MM.1S (cell line): ENCODE results near the gene IFNK.

Source experiments
- DNase-seq: peaks from one replicate; pipeline ENCODE4 v3.0.0-alpha.2; 2015
- H2AFZ ChIP-seq: fragments of 300-600 bp; sonication (generic); 2 replicates; pipeline ENCODE4 v1.6.0; 2016; ENCODE audit warnings: antibody characterized with exemption, low read length
- H3F3A ChIP-seq: fragments of 300-600 bp; sonication (generic); 2 replicates; pipeline ENCODE4 v1.6.1; 2016; ENCODE audit warnings: mild to moderate bottlenecking, antibody characterized with exemption, low read length, moderate library complexity, mixed read lengths; ENCODE audit not compliant: insufficient read depth
- H3K27ac ChIP-seq: fragments of 300-600 bp; sonication (generic); 2 replicates; pipeline ENCODE4 v1.5.1; 2016; ENCODE audit warnings: mild to moderate bottlenecking, low read length
- H3K27me3 ChIP-seq: fragments of 300-600 bp; sonication (generic); replicated peaks from 2 replicates; pipeline ENCODE4 v1.6.0; 2016; ENCODE audit warnings: low read length; ENCODE audit not compliant: insufficient read depth
- H3K36me3 ChIP-seq: fragments of 300-600 bp; sonication (generic); replicated peaks from 2 replicates; pipeline ENCODE4 v1.6.1; 2016; ENCODE audit warnings: mild to moderate bottlenecking, low read length, mixed read lengths; ENCODE audit not compliant: insufficient read depth
- H3K4me1 ChIP-seq: fragments of 300-600 bp; sonication (generic); 2 replicates; pipeline ENCODE4 v1.6.1; 2016; ENCODE audit warnings: low read length, mixed read lengths
- H3K4me2 ChIP-seq: fragments of 300-600 bp; sonication (generic); 2 replicates; pipeline ENCODE4 v1.6.0; 2016; ENCODE audit warnings: low read depth, low read length
- H3K4me3 ChIP-seq: fragments of 300-600 bp; sonication (generic); 2 replicates; pipeline ENCODE4 v1.5.1; 2016; ENCODE audit warnings: low read length, mixed read lengths
- H3K79me2 ChIP-seq: fragments of 300-600 bp; sonication (generic); 2 replicates; pipeline ENCODE4 v1.6.1; 2016; ENCODE audit warnings: mixed run types, low read length, mixed read lengths
- H3K9ac ChIP-seq: fragments of 300-600 bp; sonication (generic); 2 replicates; pipeline ENCODE4 v1.6.1; 2016; ENCODE audit warnings: low read length, mixed read lengths
- H3K9me2 ChIP-seq: fragments of 300-600 bp; sonication (generic); replicated peaks from 2 replicates; pipeline ENCODE4 v1.6.1; 2016; ENCODE audit warnings: mild to moderate bottlenecking, low read length, mixed read lengths; ENCODE audit not compliant: insufficient read depth
- H3K9me3 ChIP-seq: fragments of 300-600 bp; sonication (generic); replicated peaks from 2 replicates; pipeline ENCODE4 v1.6.1; 2016; ENCODE audit warnings: mild to moderate bottlenecking, low read length, mixed read lengths; ENCODE audit not compliant: insufficient read depth
- H4K20me1 ChIP-seq: fragments of 300-600 bp; sonication (generic); 2 replicates; pipeline ENCODE4 v1.6.1; 2016; ENCODE audit warnings: mild to moderate bottlenecking, low read length, moderate library complexity, mixed read lengths; ENCODE audit not compliant: insufficient read depth
- EZH2 ChIP-seq: fragments of 300-600 bp; sonication (generic); optimal IDR thresholded peaks from 2 replicates; pipeline ENCODE3; 2017; ENCODE audit warnings: low read depth, mild to moderate bottlenecking, antibody characterized with exemption, low read length, mixed read lengths
- EZH2phosphoT487 ChIP-seq: fragments of 300-600 bp; sonication (generic); IDR thresholded peaks from 2 replicates; pipeline ENCODE4 v1.6.1; 2018; ENCODE audit warnings: antibody characterized with exemption, low read length
- TF ChIP-seq, protein P1 (sequence below): fragments of 300-600 bp; sonication (generic); IDR thresholded peaks from 2 replicates; pipeline ENCODE4 v1.5.1; 2016; ENCODE audit warnings: antibody characterized with exemption, low read length, mixed read lengths

The IFNK gene

DNA sequence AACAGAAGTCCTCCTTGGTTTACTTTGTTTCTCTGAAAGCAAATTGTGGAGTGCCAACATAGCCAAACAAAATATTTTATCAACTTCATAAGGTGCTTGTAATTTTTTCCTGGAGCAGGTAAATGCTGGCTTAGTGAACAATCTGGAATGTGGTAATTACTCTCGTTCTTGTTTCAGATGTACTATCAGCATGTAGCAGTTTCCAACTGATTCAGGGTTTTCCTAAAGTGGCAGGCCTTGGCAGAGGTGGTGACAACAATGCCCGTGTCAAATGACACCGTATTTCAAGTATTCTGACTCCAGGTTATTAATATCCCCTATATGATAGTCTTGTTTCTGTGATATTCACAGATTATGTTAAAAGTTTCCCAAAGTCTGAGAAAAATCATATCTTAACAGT, 48.0 kb downstream of the IFNK start:
- H3K27me3 ChIP-seq: no peaks in the 10 kb centered on the region
- no peak for DNase-seq
- H3K4me1 ChIP-seq: no peaks in the 10 kb centered on the region
- no peaks in the 10 kb centered on the region for H4K20me1 ChIP-seq
- H3K9me3 ChIP-seq: no peaks in the 10 kb centered on the region
- H2AFZ ChIP-seq: no peak overlapping the region
- no peaks in the 10 kb centered on the region for H3F3A ChIP-seq
- no peaks in the 10 kb centered on the region for H3K9me2 ChIP-seq
- peak overlapping the region; percentile 65; the same call in 1 of the 2 replicates for H3K4me2 ChIP-seq
- no peak overlapping the region for H3K9ac ChIP-seq
- no peak for TF ChIP-seq EZH2
- TF ChIP-seq EZH2phosphoT487: no peak
- TF ChIP-seq, protein P1, sequence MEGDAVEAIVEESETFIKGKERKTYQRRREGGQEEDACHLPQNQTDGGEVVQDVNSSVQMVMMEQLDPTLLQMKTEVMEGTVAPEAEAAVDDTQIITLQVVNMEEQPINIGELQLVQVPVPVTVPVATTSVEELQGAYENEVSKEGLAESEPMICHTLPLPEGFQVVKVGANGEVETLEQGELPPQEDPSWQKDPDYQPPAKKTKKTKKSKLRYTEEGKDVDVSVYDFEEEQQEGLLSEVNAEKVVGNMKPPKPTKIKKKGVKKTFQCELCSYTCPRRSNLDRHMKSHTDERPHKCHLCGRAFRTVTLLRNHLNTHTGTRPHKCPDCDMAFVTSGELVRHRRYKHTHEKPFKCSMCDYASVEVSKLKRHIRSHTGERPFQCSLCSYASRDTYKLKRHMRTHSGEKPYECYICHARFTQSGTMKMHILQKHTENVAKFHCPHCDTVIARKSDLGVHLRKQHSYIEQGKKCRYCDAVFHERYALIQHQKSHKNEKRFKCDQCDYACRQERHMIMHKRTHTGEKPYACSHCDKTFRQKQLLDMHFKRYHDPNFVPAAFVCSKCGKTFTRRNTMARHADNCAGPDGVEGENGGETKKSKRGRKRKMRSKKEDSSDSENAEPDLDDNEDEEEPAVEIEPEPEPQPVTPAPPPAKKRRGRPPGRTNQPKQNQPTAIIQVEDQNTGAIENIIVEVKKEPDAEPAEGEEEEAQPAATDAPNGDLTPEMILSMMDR: no peak
- no peaks in the 10 kb centered on the region for H3K79me2 ChIP-seq
- H3K27ac ChIP-seq: no peak overlapping the region
- H3K36me3 ChIP-seq: no peaks in the 10 kb centered on the region
- no peak overlapping the region for H3K4me3 ChIP-seq

DNA sequence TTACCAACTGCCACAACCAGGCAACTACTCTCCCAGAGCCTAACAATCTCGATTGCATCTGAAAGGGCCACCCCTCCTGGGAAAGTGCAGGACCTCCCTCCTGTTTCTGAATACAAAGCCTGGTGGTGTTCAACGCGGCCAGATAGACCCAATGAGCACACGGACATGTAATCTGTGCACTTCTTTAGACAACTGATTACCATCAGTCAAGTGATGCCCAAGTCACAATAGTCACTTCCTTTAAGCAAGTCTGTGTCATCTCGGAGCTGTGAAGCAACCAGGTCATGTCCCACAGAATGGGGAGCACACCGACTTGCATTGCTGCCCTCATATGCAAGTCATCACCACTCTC, 48.5 kb downstream of the IFNK start:
- Histone ChIP-seq H3K27ac (peak overlapping the region; percentile 83; the same call in 1 of the 2 replicates), H3K9me2 (no peaks in the 10 kb centered on the region), H4K20me1 (no peaks in the 10 kb centered on the region), H2AFZ (peak overlapping the region; percentile 53), H3K79me2 (no peaks in the 10 kb centered on the region), H3K36me3 (no peaks in the 10 kb centered on the region), H3K4me1 (no peaks in the 10 kb centered on the region), H3K27me3 (no peaks in the 10 kb centered on the region), H3K4me3 (peak overlapping the region; percentile 67), H3F3A (no peaks in the 10 kb centered on the region), H3K9ac (peak overlapping the region; percentile 76), H3K4me2 (peak overlapping the region; percentile 65; the same call in 1 of the 2 replicates), H3K9me3 (no peaks in the 10 kb centered on the region)
- DNase-seq: peak; percentile 10
- TF ChIP-seq EZH2phosphoT487: no peak
- no peak for TF ChIP-seq EZH2
- TF ChIP-seq, protein P1: no peak

DNA sequence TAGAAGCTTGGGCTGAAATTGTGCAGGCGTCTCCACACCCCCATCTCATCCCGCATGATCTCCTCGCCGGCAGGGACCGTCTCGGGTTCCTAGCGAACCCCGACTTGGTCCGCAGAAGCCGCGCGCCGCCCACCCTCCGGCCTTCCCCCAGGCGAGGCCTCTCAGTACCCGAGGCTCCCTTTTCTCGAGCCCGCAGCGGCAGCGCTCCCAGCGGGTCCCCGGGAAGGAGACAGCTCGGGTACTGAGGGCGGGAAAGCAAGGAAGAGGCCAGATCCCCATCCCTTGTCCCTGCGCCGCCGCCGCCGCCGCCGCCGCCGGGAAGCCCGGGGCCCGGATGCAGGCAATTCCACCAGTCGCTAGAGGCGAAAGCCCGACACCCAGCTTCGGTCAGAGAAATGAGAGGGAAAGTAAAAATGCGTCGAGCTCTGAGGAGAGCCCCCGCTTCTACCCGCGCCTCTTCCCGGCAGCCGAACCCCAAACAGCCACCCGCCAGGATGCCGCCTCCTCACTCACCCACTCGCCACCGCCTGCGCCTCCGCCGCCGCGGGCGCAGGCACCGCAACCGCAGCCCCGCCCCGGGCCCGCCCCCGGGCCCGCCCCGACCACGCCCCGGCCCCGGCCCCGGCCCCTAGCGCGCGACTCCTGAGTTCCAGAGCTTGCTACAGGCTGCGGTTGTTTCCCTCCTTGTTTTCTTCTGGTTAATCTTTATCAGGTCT, 49.0 kb downstream of the IFNK start, which contains the start of gene C9orf72:
Gene C9orf72 (minus strand): TSS at position 564 of the 716 bp plus-strand sequence. CDS start 6,361 bp downstream, outside the sequence.
- H3K4me2 ChIP-seq: peak within 1 kb of the TSS; percentile 73
- no peaks in the 10 kb centered on the region for H3K79me2 ChIP-seq
- H3K9me2 ChIP-seq: no peaks in the 10 kb centered on the region
- no peaks in the 10 kb centered on the region for H3F3A ChIP-seq
- no peaks in the 10 kb centered on the region for H4K20me1 ChIP-seq
- H3K36me3 ChIP-seq: no peaks in the 10 kb centered on the region
- H3K4me3 ChIP-seq: peak within 1 kb of the TSS; percentile 71
- peak within 1 kb of the TSS; percentile 56 for H2AFZ ChIP-seq
- H3K27ac ChIP-seq: peak within 1 kb of the TSS; percentile 83; the same call in 1 of the 2 replicates
- H3K9ac ChIP-seq: peak within 1 kb of the TSS; percentile 76
- DNase-seq: peak; percentile 52
- TF ChIP-seq, protein P1: no peak
- no peak for TF ChIP-seq EZH2phosphoT487
- TF ChIP-seq EZH2: no peak
- H3K9me3 ChIP-seq: no peaks in the 10 kb centered on the region
- no peaks in the 10 kb centered on the region for H3K27me3 ChIP-seq
- H3K4me1 ChIP-seq: no peaks in the 10 kb centered on the region
